Keratinocyte (primary cell): ENCODE data around the gene CLDN22. TPM values are rescaled to one million over a fixed set of nuclear protein-coding genes. Genes with fewer than 3 reads are reported as not detected.

ENCODE experiments used
- DNase-seq: peaks from one replicate; pipeline ENCODE4 v3.0.0-alpha.2; 2011; ENCODE audit warnings: low read depth, missing footprints, low spot score
- FAIRE-seq: peaks from 2 replicates; lab custom pipeline; 2011; peaks lifted over from hg19 to GRCh38; lab: Jason Lieb, UNC
- H2AFZ ChIP-seq: 2 replicates; pipeline ENCODE4 v1.6.0; 2012; ENCODE audit warnings: low read length, control low read depth, inconsistent platforms; ENCODE audit not compliant: control insufficient read depth
- H3K27ac ChIP-seq: 2 replicates; pipeline ENCODE4 v1.5.1; 2011; ENCODE audit warnings: low read length; ENCODE audit not compliant: control insufficient read depth, insufficient read depth
- H3K27me3 ChIP-seq: 3 replicates; pipeline ENCODE4 v1.6.0; 2011; ENCODE audit warnings: low read length; ENCODE audit not compliant: control insufficient read depth, insufficient read depth; ENCODE audit errors: extremely low read depth
- H3K36me3 ChIP-seq, 2 experiments: 2 replicates in 1 of 2; 3 replicates in 1 of 2; pipeline ENCODE4 v1.5.1; 2011; ENCODE audit warnings: low read length in 2 of 2, mild to moderate bottlenecking in 1 of 2; ENCODE audit not compliant: control insufficient read depth in 2 of 2, insufficient read depth in 2 of 2; ENCODE audit errors: extremely low read depth in 1 of 2
- H3K4me1 ChIP-seq: 3 replicates; pipeline ENCODE4 v1.5.1; 2011; ENCODE audit warnings: low read length; ENCODE audit not compliant: control insufficient read depth, insufficient read depth; ENCODE audit errors: extremely low read depth
- H3K4me2 ChIP-seq: 3 replicates; pipeline ENCODE4 v1.6.0; 2011; ENCODE audit warnings: low read depth, low read length; ENCODE audit not compliant: control insufficient read depth, insufficient read depth; ENCODE audit errors: extremely low read depth
- H3K4me3 ChIP-seq, 3 experiments: fragments of 200-600 bp in 1 of 3; sonication (generic) in 1 of 3; 2 replicates in 2 of 3; 3 replicates in 1 of 3; pipeline ENCODE4 v1.5.1; 2011 to 2016; ENCODE audit warnings: low read length in 3 of 3, mild to moderate bottlenecking in 3 of 3, control low read depth in 2 of 3, inconsistent platforms in 1 of 3, low read depth in 1 of 3, mixed read lengths in 1 of 3, mixed run types in 1 of 3, moderate library complexity in 1 of 3; ENCODE audit not compliant: control insufficient read depth in 2 of 3, insufficient read depth in 2 of 3; ENCODE audit errors: extremely low read depth in 1 of 3
- H3K79me2 ChIP-seq: 2 replicates; pipeline ENCODE4 v1.6.0; 2012; ENCODE audit warnings: low read length; ENCODE audit not compliant: control insufficient read depth, insufficient read depth
- H3K9ac ChIP-seq: 3 replicates; pipeline ENCODE4 v1.6.0; 2011; ENCODE audit warnings: low read length; ENCODE audit not compliant: control insufficient read depth, insufficient read depth; ENCODE audit errors: extremely low read depth
- H3K9me1 ChIP-seq: 3 replicates; pipeline ENCODE4 v1.6.0; 2011; ENCODE audit warnings: low read length; ENCODE audit not compliant: control insufficient read depth, insufficient read depth; ENCODE audit errors: extremely low read depth
- H3K9me3 ChIP-seq: 2 replicates; pipeline ENCODE4 v1.5.1; 2012; ENCODE audit warnings: low read depth, low read length; ENCODE audit not compliant: control insufficient read depth
- H4K20me1 ChIP-seq: 3 replicates; pipeline ENCODE4 v1.6.0; 2011; ENCODE audit warnings: low read length; ENCODE audit not compliant: control insufficient read depth, insufficient read depth; ENCODE audit errors: extremely low read depth
- EZH2 ChIP-seq: IDR thresholded peaks from one replicate; pipeline ENCODE4 v1.6.1; 2012; ENCODE audit warnings: inconsistent platforms, mild to moderate bottlenecking, low read length, moderate library complexity
- dilution Hi-C: fragments of 300-500 bp; cut with MboI; formaldehyde crosslinking; loops from one replicate; pipeline ENCODE4 v1.7.0; 2020; ENCODE audit warnings: low sequenced_read_pairs; ENCODE audit not compliant: extremely low pct_ligation_motif_present
- polyA plus RNA-seq, 5 experiments: library from polyadenylated mRNA; depleted of rRNA in 3 of 5; stranded (reverse) in 3 of 5; stranded (forward) in 1 of 5; unstranded in 1 of 5; fragments of >200 nt; gene quantifications; 1 replicate in 1 of 5; 2 replicates in 3 of 5; 3 replicates in 1 of 5; pipeline versions ENCODE4 v1.2.1 to v1.2.3, GENCODE V29; 2011 to 2012; ENCODE audit warnings: missing spikeins in 2 of 5, low read depth in 1 of 5, low replicate concordance in 1 of 5
- TF ChIP-seq, protein P1 (sequence below), 3 experiments: IDR thresholded peaks in 1 of 3; conservative IDR thresholded peaks in 1 of 3; optimal IDR thresholded peaks in 1 of 3; 2 replicates in 2 of 3; 3 replicates in 1 of 3; pipeline versions ENCODE3 to v1.5.1; 2011; ENCODE audit warnings: low read length in 3 of 3, mild to moderate bottlenecking in 3 of 3, moderate library complexity in 2 of 3, control low read depth in 1 of 3, inconsistent platforms in 1 of 3; ENCODE audit not compliant: insufficient read depth in 2 of 3; ENCODE audit errors: extremely low read depth in 1 of 3

The CLDN22 gene
- polyA plus RNA-seq, 1 donor (not counting 4 experiments of a cell fraction or from before 2014, with no cell fraction given), result 0.03 TPM

GRCh38 chr4:183330841-183331240, 10.8 kb upstream of the CLDN22 start:
- Histone ChIP-seq H3K4me1 (peaks cover 20% of the 10 kb centered on the region), H3K27me3 (no peaks in the 10 kb centered on the region), H3K9me1 (no peaks in the 10 kb centered on the region), H3K27ac (no peak overlapping the region), H4K20me1 (no peaks in the 10 kb centered on the region), H3K79me2 (no peaks in the 10 kb centered on the region), H3K4me2 (no peak overlapping the region), H3K36me3 (no peaks in the 10 kb centered on the region), H3K9ac (no peak overlapping the region), H3K9me3 (no peaks in the 10 kb centered on the region), H3K4me3 (no peak overlapping the region), H2AFZ (no peak overlapping the region)
- FAIRE-seq, result no peak
- no peak for TF ChIP-seq EZH2
- TF ChIP-seq, protein P1, sequence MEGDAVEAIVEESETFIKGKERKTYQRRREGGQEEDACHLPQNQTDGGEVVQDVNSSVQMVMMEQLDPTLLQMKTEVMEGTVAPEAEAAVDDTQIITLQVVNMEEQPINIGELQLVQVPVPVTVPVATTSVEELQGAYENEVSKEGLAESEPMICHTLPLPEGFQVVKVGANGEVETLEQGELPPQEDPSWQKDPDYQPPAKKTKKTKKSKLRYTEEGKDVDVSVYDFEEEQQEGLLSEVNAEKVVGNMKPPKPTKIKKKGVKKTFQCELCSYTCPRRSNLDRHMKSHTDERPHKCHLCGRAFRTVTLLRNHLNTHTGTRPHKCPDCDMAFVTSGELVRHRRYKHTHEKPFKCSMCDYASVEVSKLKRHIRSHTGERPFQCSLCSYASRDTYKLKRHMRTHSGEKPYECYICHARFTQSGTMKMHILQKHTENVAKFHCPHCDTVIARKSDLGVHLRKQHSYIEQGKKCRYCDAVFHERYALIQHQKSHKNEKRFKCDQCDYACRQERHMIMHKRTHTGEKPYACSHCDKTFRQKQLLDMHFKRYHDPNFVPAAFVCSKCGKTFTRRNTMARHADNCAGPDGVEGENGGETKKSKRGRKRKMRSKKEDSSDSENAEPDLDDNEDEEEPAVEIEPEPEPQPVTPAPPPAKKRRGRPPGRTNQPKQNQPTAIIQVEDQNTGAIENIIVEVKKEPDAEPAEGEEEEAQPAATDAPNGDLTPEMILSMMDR (optimal IDR thresholded peaks at IDR 0.05 in 1 of 3, IDR thresholded peaks at IDR 0.05 in 1 of 3, conservative IDR thresholded peaks at IDR 0.05 in 1 of 3; ENCODE audit: extremely low read depth in 1 of 3, insufficient read depth in 2 of 3, low read length in 3 of 3), result no peak
- dilution Hi-C loops, result no loop called here
- DNase-seq, result no peak

- Histone ChIP-seq H3K4me3 (no peak overlapping the region), H3K4me1 (peaks cover 14% of the 10 kb centered on the region), H3K27ac (no peak overlapping the region), H2AFZ (no peak overlapping the region), H3K9ac (no peak overlapping the region), H3K79me2 (no peaks in the 10 kb centered on the region), H3K36me3 (no peaks in the 10 kb centered on the region), H3K4me2 (no peak overlapping the region), H3K27me3 (no peaks in the 10 kb centered on the region), H3K9me1 (no peaks in the 10 kb centered on the region), H3K9me3 (no peaks in the 10 kb centered on the region), H4K20me1 (no peaks in the 10 kb centered on the region)
- TF ChIP-seq EZH2, result no peak
- TF ChIP-seq, protein P1 (optimal IDR thresholded peaks at IDR 0.05 in 1 of 3, IDR thresholded peaks at IDR 0.05 in 1 of 3, conservative IDR thresholded peaks at IDR 0.05 in 1 of 3; ENCODE audit: extremely low read depth in 1 of 3, insufficient read depth in 2 of 3, low read length in 3 of 3), result no peak
- FAIRE-seq, result no peak
- dilution Hi-C loops, result loop anchor here (10.0 kb wide), 1 partner anchor 75 kb away; no protein-coding TSS in a partner anchor
- DNase-seq, result no peak
Measured at GRCh38 chr4:183329954-183330742, 10.1 kb upstream of the CLDN22 start.
